ENCODE data around the gene BCAN.

- TF ChIP-seq CTCF (IDR thresholded peaks at IDR 0.05) (no peak), POLR2AphosphoS5 (IDR thresholded peaks at IDR 0.05; ENCODE audit: insufficient read depth in 1 of 2, low read depth in 1 of 2) (no peak)
These were observed 61.4 kb downstream of the BCAN start for GRCh38 chr1:156703336-156703735.
